Heart right ventricle (tissue), 16 donors: ENCODE results near the gene PRKAG2. TPM values are rescaled to one million over a fixed set of nuclear protein-coding genes. Genes with fewer than 3 reads are reported as not detected.

Experiments
- ATAC-seq, 8 donors: fragments of 200-7000 bp; cut with Tn5 transposase; one replicate each; pipeline ENCODE4 v1.9.1; 2020; ENCODE audit warnings: mild to moderate bottlenecking in 8 of 8, moderate library complexity in 8 of 8, moderate number of reproducible peaks in 1 of 8
- DNase-seq, 2 donors: peaks; one replicate each; pipeline ENCODE4 v3.0.0-alpha.2; 2020
- H3K27ac ChIP-seq, 10 donors: fragments of 200-600 bp; sonication (generic) in 2 of 10; one replicate each; pipeline versions ENCODE4 v1.5.0 to v1.8.0; 2020 to 2022; ENCODE audit warnings: mild to moderate bottlenecking in 3 of 10
- H3K27me3 ChIP-seq, 7 donors: fragments of 200-600 bp; one replicate each; pipeline ENCODE4 v1.8.0; 2021 to 2022; ENCODE audit warnings: mild to moderate bottlenecking in 2 of 7
- H3K36me3 ChIP-seq, 9 donors: fragments of 200-600 bp; sonication (generic) in 1 of 9; one replicate each; pipeline versions ENCODE4 v1.5.0 to v1.8.0; 2020 to 2022; ENCODE audit warnings: mild to moderate bottlenecking in 2 of 9
- H3K4me1 ChIP-seq, 9 donors: fragments of 200-600 bp; sonication (generic) in 1 of 9; one replicate each; pipeline versions ENCODE4 v1.5.0 to v1.8.0; 2020 to 2022; ENCODE audit warnings: mild to moderate bottlenecking in 4 of 9
- H3K4me3 ChIP-seq, 10 donors: fragments of 200-600 bp; sonication (generic) in 2 of 10; one replicate each; pipeline versions ENCODE4 v1.5.0 to v1.8.0; 2020 to 2022; ENCODE audit warnings: mild to moderate bottlenecking in 7 of 10, moderate library complexity in 2 of 10
- H3K9me3 ChIP-seq, 11 donors: fragments of 200-600 bp in 10 of 11; sonication (generic) in 2 of 11; one replicate each; pipeline versions ENCODE4 v1.5.0 to v1.8.0; 2013 to 2022; ENCODE audit warnings: mild to moderate bottlenecking in 2 of 11, control low read depth in 1 of 11, moderate library complexity in 1 of 11
- WGBS, 2 donors: extraction: QIAGEN DNeasy Blood & Tissue Kit; methylation state at CpG; one replicate each; pipeline ENCODE4 v1.1.7; 2013; ENCODE audit warnings: inconsistent platforms in 1 of 2; 5-methylcytosine and 5-hydroxymethylcytosine counted together
- intact Hi-C, 10 donors: fragments of 100-400 bp; cut with DNase I; formaldehyde crosslinking; loops; one replicate each; pipeline versions ENCODE4 v1.11.1 to v1.14.2; 2022
- polyA plus RNA-seq, 2 donors: library from polyadenylated mRNA; stranded (reverse); fragments of 200-250 nt; gene quantifications; one replicate each; pipeline ENCODE4 v1.2.3, GENCODE V29; 2013
- total RNA-seq, 10 donors: library from RNA; stranded (reverse); fragmentation: NEBNext Ultra II Directional in 3 of 10; extraction: Animal tissue kit (Norgen Biotek cat#: 25700) in 3 of 10; gene quantifications; one replicate each; pipeline versions ENCODE4 v1.2.1 to v1.2.4, GENCODE V29; 2021 to 2023
- TF ChIP-seq, protein P1 (sequence below), 9 donors: fragments of 200-600 bp; sonication (generic) in 2 of 9; IDR thresholded peaks; one replicate each; pipeline versions ENCODE4 v1.5.0 to v1.8.0; 2021 to 2022; ENCODE audit warnings: antibody characterized with exemption in 9 of 9, mild to moderate bottlenecking in 5 of 9, moderate library complexity in 1 of 9
- donor health status: Arrhythmogenic right ventricular cardiomyopathy.
- donor health status: ischemic (EF 13 %, LVEDD 7.1; RV severe dilation, severe dysfunction).
- donor health status: healthy with polysubstance abuse.
- donor health status: DM: no; HTN: yes; CAD: no.
- donor health status: DM: no; HTN: no; CAD: no.
- donor health status: ischemic (EF 25% LVEDD 6.9; RV normal size, moderate dysfunction).
- donor health status: ischemic (EF 25% LVEDD 5.7; RV mildly dilated, moderate dysfunction).
- donor health status: healthy.
- donor health status: DM: yes; HTN: yes; CAD: no.
- donor health status: Ischemic cardiomyopathy.
- donor health status: ischemic (EF 35%, LVEDD 5.7; RV mildly dilated, moderate dysfunction).
- donor health status: nonischemic (EF 11% LVEDD 7.7; RV severe dilation, severe dysfunction).
- donor health status: DM: yes; HTN: yes; CAD: no.
- donor health status: PGD.
- donor health status: ischemic (EF 29% LVEDD 5.4; RV normal size, mild dysfunction).
- donor health status: nonischemic (EF 23%, LVEDD 6.1; RV moderate dilation, normal function).

Gene PRKAG2
- total and polyA plus RNA-seq, 12 donors, result 52.4 to 156 (median 114) TPM

DNA sequence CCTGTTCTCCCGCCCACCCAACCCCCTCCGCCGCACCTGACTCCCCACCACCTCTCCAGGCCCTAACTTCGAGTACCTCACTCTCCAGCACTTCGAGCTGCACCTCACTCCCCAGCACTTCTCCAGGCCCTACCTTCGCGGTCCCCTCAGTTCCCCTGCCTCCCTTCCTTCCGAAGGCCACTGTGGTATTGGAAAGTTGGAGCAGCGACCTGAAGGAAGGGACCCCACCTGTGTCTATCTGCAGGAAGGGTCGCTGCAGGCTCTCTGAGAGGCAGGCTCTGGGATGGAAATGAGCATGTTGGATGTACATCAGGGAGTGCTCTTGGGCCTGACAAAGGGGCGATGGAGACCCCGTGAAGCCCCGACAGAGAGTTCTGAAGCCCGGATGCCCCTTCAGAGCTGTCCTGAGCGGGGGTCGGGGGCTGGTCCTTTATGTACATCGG is 122.2 kb downstream of the PRKAG2 start:
- no peak overlapping the region for H3K4me3 ChIP-seq
- peak in 3 of 8 donors; percentile 1 to 16 (median 6) for ATAC-seq
- H3K27me3 ChIP-seq, result no peaks in the 10 kb centered on the region
- no peaks in the 10 kb centered on the region for H3K36me3 ChIP-seq
- peak overlapping the region; percentile 5 to 88 (median 78) for H3K27ac ChIP-seq
- DNase-seq, result no peak
- 89 to 93% methylated on average over 17 of the region's 17 CpGs for WGBS, 2 donors
- H3K9me3 ChIP-seq, result no peaks in the 10 kb centered on the region
- intact Hi-C loops, result loop anchor here (2.0 to 10.0 kb wide), 12 partner anchors 122 to 387 kb away; no protein-coding TSS in a partner anchor
- peaks cover 12 to 41% (median 25%) of the 10 kb centered on the region in 9 donors for H3K4me1 ChIP-seq
- TF ChIP-seq, protein P1, sequence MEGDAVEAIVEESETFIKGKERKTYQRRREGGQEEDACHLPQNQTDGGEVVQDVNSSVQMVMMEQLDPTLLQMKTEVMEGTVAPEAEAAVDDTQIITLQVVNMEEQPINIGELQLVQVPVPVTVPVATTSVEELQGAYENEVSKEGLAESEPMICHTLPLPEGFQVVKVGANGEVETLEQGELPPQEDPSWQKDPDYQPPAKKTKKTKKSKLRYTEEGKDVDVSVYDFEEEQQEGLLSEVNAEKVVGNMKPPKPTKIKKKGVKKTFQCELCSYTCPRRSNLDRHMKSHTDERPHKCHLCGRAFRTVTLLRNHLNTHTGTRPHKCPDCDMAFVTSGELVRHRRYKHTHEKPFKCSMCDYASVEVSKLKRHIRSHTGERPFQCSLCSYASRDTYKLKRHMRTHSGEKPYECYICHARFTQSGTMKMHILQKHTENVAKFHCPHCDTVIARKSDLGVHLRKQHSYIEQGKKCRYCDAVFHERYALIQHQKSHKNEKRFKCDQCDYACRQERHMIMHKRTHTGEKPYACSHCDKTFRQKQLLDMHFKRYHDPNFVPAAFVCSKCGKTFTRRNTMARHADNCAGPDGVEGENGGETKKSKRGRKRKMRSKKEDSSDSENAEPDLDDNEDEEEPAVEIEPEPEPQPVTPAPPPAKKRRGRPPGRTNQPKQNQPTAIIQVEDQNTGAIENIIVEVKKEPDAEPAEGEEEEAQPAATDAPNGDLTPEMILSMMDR (IDR thresholded peaks at IDR 0.05), result no peak

DNA sequence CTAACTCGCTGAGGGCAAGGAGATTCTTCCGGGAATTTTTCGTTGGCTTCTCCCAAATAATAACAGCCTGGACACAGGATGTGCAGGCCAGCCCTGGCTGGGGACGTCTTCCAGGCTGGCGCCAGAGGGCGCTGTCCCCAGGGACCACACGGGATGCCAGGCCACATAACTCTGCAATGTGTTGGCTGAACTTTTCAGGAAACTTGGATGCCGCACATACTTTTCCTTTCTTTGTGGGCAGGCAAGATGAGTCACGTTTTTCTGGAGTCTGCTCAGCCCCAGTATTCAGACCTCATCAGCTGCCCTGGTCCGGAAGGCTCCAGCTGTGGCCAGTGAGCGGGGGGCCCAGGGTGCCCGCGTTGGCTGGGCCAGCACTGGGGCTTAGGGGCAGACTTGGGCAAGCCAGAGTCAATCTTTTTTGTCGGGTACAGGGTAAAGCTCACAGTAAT is 122.7 kb downstream of the PRKAG2 start:
- Histone ChIP-seq H3K27ac (peak overlapping the region; percentile 5 to 88 (median 78)), H3K27me3 (no peaks in the 10 kb centered on the region), H3K4me1 (peaks cover 12 to 41% (median 25%) of the 10 kb centered on the region in 9 donors), H3K4me3 (no peak overlapping the region), H3K36me3 (no peaks in the 10 kb centered on the region), H3K9me3 (no peaks in the 10 kb centered on the region)
- ATAC-seq (peak; percentile 86 to 95 (median 91)), DNase-seq (peak; percentile 80 to 81)
- TF ChIP-seq, protein P1 (IDR thresholded peaks at IDR 0.05), result peak; percentile 77 to 90 (median 85)
- intact Hi-C loops, result loop anchor here in 6 of 10 donors (2.0 to 10.0 kb wide), 6 partner anchors 122 to 299 kb away; no protein-coding TSS in a partner anchor
- 12 to 15% methylated on average over 14 of the region's 14 CpGs for WGBS, 2 donors

DNA sequence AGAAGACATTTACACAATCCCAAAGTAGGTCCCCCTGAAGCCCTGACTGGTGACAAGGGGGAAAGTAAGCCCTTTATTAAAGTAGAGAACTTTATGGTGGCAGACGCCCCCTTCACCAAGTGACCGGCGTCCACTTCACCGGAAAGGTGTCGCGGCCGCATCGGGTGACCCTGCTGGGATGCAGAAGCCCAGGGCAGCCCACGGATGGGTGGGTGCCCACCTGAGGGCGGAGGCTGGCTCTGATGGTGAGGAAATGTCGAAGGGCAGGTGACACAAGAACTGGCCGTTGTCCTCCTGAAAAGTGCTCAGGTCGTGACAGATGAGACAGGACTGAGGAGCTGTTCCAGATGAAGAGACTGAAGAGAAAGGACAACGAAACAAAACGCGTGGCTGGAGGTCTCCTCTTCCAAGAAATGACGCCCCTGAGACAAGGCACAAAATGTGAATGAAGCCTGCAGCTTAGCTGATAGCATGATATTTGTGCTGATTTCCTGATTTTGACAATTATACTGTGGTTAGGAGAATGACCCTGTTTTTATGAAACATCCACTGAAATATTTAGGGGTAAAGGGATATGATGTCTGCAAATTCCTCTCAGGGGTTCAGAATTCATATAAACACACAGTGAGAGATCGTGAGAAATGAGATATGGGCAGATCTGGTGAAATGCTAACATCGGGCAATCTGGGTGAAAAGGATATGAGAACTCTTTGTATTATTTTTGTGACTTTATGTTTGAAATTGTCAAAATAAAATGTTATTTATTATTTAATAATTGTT is 123.9 kb downstream of the PRKAG2 start:
- Histone ChIP-seq H3K4me1 (peaks cover 12 to 38% (median 25%) of the 10 kb centered on the region in 9 donors), H3K27ac (peak overlapping the region in 5 of 10 donors; percentile 83 to 88 (median 87)), H3K9me3 (no peaks in the 10 kb centered on the region), H3K27me3 (no peaks in the 10 kb centered on the region), H3K36me3 (no peaks in the 10 kb centered on the region), H3K4me3 (no peak overlapping the region)
- intact Hi-C loops, result loop anchor here in 5 of 10 donors (5.0 to 10.0 kb wide), 5 partner anchors 121 to 298 kb away; no protein-coding TSS in a partner anchor
- no peak for DNase-seq
- TF ChIP-seq, protein P1 (IDR thresholded peaks at IDR 0.05), result no peak
- no peak for ATAC-seq
- 92 to 95% methylated on average over 19 of the region's 19 CpGs for WGBS, 2 donors

DNA sequence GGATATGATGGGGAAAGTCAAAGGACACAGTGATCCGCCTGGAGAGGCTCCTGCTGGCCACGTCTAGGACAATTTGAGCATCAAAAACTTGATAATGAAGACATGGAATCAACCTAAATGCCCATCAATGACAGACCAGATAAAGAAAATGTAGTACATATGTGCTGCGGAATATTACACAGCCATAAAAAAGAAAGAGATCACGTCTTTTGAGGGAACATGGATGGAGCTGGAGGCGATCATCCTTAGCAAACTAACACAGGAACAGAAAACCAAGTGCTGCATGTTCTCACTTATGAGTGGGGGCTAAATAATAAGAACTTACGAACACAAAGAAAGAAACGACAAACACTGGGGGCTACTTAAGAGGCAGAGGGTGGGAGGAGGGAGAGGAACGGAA is 124.9 kb downstream of the PRKAG2 start:
- Histone ChIP-seq H3K27me3 (no peaks in the 10 kb centered on the region), H3K4me1 (peaks cover 12 to 32% (median 25%) of the 10 kb centered on the region in 9 donors), H3K36me3 (no peaks in the 10 kb centered on the region), H3K27ac (no peak overlapping the region), H3K4me3 (no peak overlapping the region), H3K9me3 (no peaks in the 10 kb centered on the region)
- DNase-seq (no peak), ATAC-seq (no peak)
- intact Hi-C loops, result loop anchor here in 5 of 10 donors (5.0 to 10.0 kb wide), 5 partner anchors 120 to 297 kb away; no protein-coding TSS in a partner anchor
- WGBS, 2 donors, result 93 to 98% methylated on average over 8 of the region's 8 CpGs
- TF ChIP-seq, protein P1 (IDR thresholded peaks at IDR 0.05), result no peak
